K562 (cell line): ENCODE results near the gene TEDDM1.

Experiments used
- BRCA1 ChIP-seq, 2 experiments: fragments of 450-650 bp in 1 of 2; sonication (generic) in 1 of 2; formaldehyde crosslinking in 1 of 2; IDR thresholded peaks; 2 replicates each; pipeline versions ENCODE4 v1.5.0 to v1.6.1; 2017 to 2020; ENCODE audit warnings: mild to moderate bottlenecking in 1 of 2, missing genetic modification reagents in 1 of 2
- HDAC2 ChIP-seq: fragments of 450-650 bp; IDR thresholded peaks from 2 replicates; pipeline ENCODE4 v1.6.1; 2016; ENCODE audit warnings: mild to moderate bottlenecking
- ILF3 ChIP-seq: fragments of 450-650 bp; IDR thresholded peaks from 2 replicates; pipeline ENCODE4 v1.6.1; 2018; ENCODE audit warnings: antibody characterized with exemption, mild to moderate bottlenecking, moderate library complexity, borderline replicate concordance
- PCBP1 ChIP-seq: fragments of 200-400 bp; formaldehyde crosslinking; IDR thresholded peaks from 2 replicates; pipeline ENCODE4 v1.6.1; 2018; ENCODE audit warnings: mild to moderate bottlenecking, low read depth, low read length; ENCODE audit not compliant: poor library complexity, severe bottlenecking
- POLR2A ChIP-seq: fragments of 450-650 bp; conservative IDR thresholded peaks from 2 replicates; pipeline ENCODE4 v1.6.1; 2016
- TBP ChIP-seq: optimal IDR thresholded peaks from 2 replicates; pipeline ENCODE3; 2011; ENCODE audit warnings: low read depth, low read length, improper control_type of control experiment
- TF ChIP-seq, protein P1 (sequence below), 3 experiments: IDR thresholded peaks in 2 of 3; conservative IDR thresholded peaks in 1 of 3; 2 replicates each; pipeline ENCODE4 v1.5.1; 2011 to 2012; ENCODE audit warnings: low read length in 3 of 3, mild to moderate bottlenecking in 3 of 3, control low read depth in 2 of 3, improper control_type of control experiment in 1 of 3, inconsistent platforms in 1 of 3, low read depth in 1 of 3, mixed read lengths in 1 of 3, moderate library complexity in 1 of 3; ENCODE audit not compliant: insufficient read depth in 2 of 3
- TF ChIP-seq, protein P2 (sequence below): fragments of 250-450 bp; sonication (Bioruptor Pico); IDR thresholded peaks from 2 replicates; pipeline ENCODE4 v1.4.0; 2020; ENCODE audit warnings: mild to moderate bottlenecking, moderate library complexity, borderline replicate concordance
- TF ChIP-seq, protein P3 (sequence below): sonication (generic); formaldehyde crosslinking; IDR thresholded peaks from 2 replicates; pipeline ENCODE4 v1.8.1; 2023; ENCODE audit warnings: missing genetic modification reagents, mild to moderate bottlenecking, borderline replicate concordance

DNA sequence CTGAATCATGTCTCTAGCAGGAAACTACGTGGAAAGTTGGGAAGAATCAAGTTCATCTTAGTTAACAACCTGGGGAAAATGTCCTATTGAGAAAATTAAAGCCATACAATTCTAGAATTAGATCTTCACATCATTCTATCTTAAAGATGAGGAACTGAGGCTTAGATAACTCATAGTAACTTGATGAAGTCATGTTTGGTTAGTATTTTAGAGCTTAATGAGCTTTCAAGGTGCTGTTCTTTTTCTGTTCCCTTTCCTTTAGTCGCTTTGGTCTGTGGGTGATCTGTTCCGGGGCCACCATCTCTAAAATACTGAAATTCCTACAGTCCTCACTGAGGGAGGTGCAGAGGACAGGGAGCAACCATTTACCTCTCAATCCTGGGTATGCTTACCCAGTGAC lies 4.6 kb downstream of the TEDDM1 start:
- TF ChIP-seq BRCA1 (IDR thresholded peaks at IDR 0.05), result no peak
- no peak for TF ChIP-seq BRCA1 (CRISPR knock-in tag; IDR thresholded peaks at IDR 0.05)
- TF ChIP-seq ILF3, result no peak
- TF ChIP-seq, protein P1, sequence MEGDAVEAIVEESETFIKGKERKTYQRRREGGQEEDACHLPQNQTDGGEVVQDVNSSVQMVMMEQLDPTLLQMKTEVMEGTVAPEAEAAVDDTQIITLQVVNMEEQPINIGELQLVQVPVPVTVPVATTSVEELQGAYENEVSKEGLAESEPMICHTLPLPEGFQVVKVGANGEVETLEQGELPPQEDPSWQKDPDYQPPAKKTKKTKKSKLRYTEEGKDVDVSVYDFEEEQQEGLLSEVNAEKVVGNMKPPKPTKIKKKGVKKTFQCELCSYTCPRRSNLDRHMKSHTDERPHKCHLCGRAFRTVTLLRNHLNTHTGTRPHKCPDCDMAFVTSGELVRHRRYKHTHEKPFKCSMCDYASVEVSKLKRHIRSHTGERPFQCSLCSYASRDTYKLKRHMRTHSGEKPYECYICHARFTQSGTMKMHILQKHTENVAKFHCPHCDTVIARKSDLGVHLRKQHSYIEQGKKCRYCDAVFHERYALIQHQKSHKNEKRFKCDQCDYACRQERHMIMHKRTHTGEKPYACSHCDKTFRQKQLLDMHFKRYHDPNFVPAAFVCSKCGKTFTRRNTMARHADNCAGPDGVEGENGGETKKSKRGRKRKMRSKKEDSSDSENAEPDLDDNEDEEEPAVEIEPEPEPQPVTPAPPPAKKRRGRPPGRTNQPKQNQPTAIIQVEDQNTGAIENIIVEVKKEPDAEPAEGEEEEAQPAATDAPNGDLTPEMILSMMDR (IDR thresholded peaks at IDR 0.05 in 2 of 3, conservative IDR thresholded peaks at IDR 0.05 in 1 of 3; ENCODE audit: insufficient read depth in 2 of 3, low read depth in 1 of 3, low read length in 3 of 3), result no peak
- TF ChIP-seq TBP, result no peak
- no peak for TF ChIP-seq PCBP1
- TF ChIP-seq, protein P2, sequence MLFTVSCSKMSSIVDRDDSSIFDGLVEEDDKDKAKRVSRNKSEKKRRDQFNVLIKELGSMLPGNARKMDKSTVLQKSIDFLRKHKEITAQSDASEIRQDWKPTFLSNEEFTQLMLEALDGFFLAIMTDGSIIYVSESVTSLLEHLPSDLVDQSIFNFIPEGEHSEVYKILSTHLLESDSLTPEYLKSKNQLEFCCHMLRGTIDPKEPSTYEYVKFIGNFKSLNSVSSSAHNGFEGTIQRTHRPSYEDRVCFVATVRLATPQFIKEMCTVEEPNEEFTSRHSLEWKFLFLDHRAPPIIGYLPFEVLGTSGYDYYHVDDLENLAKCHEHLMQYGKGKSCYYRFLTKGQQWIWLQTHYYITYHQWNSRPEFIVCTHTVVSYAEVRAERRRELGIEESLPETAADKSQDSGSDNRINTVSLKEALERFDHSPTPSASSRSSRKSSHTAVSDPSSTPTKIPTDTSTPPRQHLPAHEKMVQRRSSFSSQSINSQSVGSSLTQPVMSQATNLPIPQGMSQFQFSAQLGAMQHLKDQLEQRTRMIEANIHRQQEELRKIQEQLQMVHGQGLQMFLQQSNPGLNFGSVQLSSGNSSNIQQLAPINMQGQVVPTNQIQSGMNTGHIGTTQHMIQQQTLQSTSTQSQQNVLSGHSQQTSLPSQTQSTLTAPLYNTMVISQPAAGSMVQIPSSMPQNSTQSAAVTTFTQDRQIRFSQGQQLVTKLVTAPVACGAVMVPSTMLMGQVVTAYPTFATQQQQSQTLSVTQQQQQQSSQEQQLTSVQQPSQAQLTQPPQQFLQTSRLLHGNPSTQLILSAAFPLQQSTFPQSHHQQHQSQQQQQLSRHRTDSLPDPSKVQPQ (CRISPR knock-in tag), result no peak
- TF ChIP-seq, protein P3, sequence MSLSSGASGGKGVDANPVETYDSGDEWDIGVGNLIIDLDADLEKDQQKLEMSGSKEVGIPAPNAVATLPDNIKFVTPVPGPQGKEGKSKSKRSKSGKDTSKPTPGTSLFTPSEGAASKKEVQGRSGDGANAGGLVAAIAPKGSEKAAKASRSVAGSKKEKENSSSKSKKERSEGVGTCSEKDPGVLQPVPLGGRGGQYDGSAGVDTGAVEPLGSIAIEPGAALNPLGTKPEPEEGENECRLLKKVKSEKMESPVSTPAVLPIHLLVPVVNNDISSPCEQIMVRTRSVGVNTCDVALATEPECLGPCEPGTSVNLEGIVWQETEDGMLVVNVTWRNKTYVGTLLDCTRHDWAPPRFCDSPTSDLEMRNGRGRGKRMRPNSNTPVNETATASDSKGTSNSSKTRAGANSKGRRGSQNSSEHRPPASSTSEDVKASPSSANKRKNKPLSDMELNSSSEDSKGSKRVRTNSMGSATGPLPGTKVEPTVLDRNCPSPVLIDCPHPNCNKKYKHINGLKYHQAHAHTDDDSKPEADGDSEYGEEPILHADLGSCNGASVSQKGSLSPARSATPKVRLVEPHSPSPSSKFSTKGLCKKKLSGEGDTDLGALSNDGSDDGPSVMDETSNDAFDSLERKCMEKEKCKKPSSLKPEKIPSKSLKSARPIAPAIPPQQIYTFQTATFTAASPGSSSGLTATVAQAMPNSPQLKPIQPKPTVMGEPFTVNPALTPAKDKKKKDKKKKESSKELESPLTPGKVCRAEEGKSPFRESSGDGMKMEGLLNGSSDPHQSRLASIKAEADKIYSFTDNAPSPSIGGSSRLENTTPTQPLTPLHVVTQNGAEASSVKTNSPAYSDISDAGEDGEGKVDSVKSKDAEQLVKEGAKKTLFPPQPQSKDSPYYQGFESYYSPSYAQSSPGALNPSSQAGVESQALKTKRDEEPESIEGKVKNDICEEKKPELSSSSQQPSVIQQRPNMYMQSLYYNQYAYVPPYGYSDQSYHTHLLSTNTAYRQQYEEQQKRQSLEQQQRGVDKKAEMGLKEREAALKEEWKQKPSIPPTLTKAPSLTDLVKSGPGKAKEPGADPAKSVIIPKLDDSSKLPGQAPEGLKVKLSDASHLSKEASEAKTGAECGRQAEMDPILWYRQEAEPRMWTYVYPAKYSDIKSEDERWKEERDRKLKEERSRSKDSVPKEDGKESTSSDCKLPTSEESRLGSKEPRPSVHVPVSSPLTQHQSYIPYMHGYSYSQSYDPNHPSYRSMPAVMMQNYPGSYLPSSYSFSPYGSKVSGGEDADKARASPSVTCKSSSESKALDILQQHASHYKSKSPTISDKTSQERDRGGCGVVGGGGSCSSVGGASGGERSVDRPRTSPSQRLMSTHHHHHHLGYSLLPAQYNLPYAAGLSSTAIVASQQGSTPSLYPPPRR (CRISPR knock-in tag), result no peak
- TF ChIP-seq HDAC2, result no peak
- TF ChIP-seq POLR2A, result no peak
